Prostate gland (tissue), 2 donors: ENCODE data around the gene DLGAP4.

Source experiments
- CTCF ChIP-seq, 4 experiments: fragments of 200-600 bp in 2 of 4; fragments of 450-650 bp in 2 of 4; sonication (generic) in 2 of 4; IDR thresholded peaks; 1 replicate in 3 of 4; 2 replicates in 1 of 4; pipeline ENCODE4 v1.5.1; 2016 to 2019; ENCODE audit warnings: antibody characterized with exemption in 4 of 4, mild to moderate bottlenecking in 2 of 4, moderate library complexity in 2 of 4
- POLR2A ChIP-seq: fragments of 450-650 bp; IDR thresholded peaks from one replicate; pipeline ENCODE4 v1.6.1; 2016; ENCODE audit warnings: antibody characterized with exemption, mild to moderate bottlenecking

DNA sequence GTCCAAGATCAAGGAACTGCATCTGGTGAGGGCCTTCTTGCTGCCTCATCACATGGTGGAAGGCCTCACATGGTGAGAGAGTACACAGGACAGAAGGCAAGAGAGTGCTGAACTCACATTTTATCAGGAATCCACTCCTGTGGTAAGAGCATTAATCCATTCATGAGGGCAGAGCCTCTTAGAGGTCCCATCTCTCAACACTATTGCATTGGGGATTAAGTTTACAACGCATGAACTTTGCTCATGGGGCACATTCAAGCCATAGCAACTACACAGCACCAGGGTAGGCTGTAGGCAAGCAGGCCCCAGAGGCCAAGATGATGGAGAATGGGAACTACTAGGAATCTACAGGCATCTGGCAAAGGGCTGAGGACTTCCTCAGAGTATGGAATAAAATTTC, 257.2 kb downstream of the DLGAP4 start:
- no peak for TF ChIP-seq POLR2A
- no peak for TF ChIP-seq CTCF (IDR thresholded peaks at IDR 0.05)
